Gastroesophageal sphincter (tissue), 3 donors: ENCODE data around the gene IDH3G.

Source experiments
- EP300 ChIP-seq: sonication (generic); formaldehyde crosslinking; IDR thresholded peaks from one replicate; pipeline ENCODE4 v1.6.1; 2017; ENCODE audit warnings: antibody characterized with exemption, mild to moderate bottlenecking
- POLR2A ChIP-seq, 2 donors: fragments of 450-650 bp; IDR thresholded peaks; one replicate each; pipeline ENCODE4 v1.6.1; 2017; ENCODE audit warnings: antibody characterized with exemption in 2 of 2, mild to moderate bottlenecking in 2 of 2, moderate library complexity in 1 of 2
- POLR2AphosphoS5 ChIP-seq: sonication (generic); formaldehyde crosslinking; IDR thresholded peaks from one replicate; pipeline ENCODE4 v1.6.1; 2017; ENCODE audit warnings: antibody characterized with exemption
- TF ChIP-seq, protein P1 (sequence below), 4 experiments: fragments of 200-600 bp in 2 of 4; fragments of 450-650 bp in 2 of 4; sonication (generic) in 1 of 4; IDR thresholded peaks; one replicate each; pipeline ENCODE4 v1.5.1; 2017 to 2019; ENCODE audit warnings: antibody characterized with exemption in 4 of 4, mild to moderate bottlenecking in 2 of 4, moderate library complexity in 2 of 4

DNA sequence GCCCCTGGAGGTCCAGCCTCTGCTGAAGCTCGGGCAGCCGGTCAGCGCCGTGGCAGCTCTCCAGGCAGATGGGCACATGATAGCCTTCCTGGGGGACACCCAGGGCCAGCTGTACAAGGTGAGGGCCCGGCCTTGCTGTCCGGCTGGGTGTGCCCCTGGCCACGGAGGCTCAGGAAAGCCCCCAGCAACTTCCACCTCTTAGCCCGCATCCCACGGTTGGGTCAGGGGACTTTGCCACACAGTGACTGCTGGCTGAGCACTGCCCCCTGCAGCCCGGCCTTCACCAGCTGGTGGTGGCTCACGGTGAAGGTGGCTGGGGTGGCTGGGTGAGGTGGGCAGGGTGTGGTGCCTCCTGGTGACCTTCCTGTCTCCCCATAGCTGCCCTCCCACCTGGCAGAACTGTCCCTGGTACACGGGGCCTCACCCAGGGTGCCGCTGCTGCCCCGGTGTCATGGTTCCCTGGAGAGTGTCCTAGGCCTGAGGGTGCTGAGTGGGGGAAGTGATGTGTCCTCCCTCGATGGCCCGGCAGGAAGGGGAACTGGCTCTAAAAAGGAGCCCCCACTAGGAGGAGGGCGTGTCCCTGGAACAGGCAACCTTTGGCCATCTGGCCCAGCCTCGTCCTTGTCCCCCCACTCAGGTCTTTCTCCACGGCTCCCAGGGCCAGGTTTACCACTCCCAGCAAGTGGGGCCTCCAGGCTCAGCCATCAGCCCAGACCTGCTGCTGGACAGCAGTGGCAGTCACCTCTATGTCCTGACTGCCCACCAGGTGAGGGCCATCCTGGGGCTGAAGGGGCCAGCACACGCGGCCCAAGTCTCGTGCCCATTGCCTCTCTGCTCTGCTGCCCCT, 25.6 kb downstream of the IDH3G start:
- no peak for TF ChIP-seq POLR2A (IDR thresholded peaks at IDR 0.05)
- no peak for TF ChIP-seq EP300
- TF ChIP-seq, protein P1, sequence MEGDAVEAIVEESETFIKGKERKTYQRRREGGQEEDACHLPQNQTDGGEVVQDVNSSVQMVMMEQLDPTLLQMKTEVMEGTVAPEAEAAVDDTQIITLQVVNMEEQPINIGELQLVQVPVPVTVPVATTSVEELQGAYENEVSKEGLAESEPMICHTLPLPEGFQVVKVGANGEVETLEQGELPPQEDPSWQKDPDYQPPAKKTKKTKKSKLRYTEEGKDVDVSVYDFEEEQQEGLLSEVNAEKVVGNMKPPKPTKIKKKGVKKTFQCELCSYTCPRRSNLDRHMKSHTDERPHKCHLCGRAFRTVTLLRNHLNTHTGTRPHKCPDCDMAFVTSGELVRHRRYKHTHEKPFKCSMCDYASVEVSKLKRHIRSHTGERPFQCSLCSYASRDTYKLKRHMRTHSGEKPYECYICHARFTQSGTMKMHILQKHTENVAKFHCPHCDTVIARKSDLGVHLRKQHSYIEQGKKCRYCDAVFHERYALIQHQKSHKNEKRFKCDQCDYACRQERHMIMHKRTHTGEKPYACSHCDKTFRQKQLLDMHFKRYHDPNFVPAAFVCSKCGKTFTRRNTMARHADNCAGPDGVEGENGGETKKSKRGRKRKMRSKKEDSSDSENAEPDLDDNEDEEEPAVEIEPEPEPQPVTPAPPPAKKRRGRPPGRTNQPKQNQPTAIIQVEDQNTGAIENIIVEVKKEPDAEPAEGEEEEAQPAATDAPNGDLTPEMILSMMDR (IDR thresholded peaks at IDR 0.05): no peak
- no peak for TF ChIP-seq POLR2AphosphoS5
